Measurements from ENCODE around the gene NFIC. TPM values are rescaled to one million over a fixed set of nuclear protein-coding genes. Genes with fewer than 3 reads are reported as not detected.
A peak's percentile ranks its signal among the peaks of the same experiment; 100 is the strongest.

The NFIC gene
- total and polyA plus RNA-seq, 4 donors = 40.4 to 208 (median 49.8) TPM

DNA sequence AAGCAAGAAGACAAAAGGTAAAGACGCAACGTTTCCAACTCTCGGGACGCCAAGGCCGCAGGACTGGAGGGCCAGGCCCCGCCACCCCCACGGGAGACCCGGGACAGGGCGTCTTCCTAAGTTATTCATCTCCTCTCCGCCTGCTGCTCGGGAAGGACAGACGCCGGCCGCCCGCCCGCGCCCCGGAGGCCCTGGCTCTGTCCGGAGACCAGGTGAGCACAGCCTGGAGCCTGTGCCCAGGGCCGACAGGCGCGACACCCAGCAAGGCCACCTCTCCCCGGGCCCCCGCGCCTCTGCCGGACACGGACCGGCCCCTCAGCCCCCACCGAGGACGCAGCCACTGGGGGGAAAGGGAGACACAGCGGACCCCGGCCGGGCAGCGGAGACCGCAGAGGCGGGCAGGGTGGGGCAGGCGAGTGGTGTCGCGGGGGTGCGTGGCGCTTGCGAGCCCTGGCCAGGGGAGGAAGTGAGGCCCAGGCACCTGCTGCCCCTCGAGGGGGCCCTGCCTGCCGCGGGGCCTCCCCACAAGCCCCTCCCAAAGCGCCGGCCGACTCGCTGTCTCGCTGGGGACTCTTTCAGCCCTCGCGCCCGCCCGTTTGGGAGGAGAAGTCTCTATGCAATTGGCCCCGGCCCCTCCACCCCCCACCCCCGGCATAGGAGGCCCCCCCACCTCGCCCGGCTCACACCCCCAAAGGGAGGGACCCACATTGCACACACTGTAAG is 96.8 kb downstream of the NFIC start:
- H3K4me3 ChIP-seq = no peak overlapping the region
- peaks cover 0 to 41% (median 9%) of the 10 kb centered on the region in 5 donors for H3K4me1 ChIP-seq (ENCODE audit: control insufficient read depth in 5 of 5, insufficient read depth in 5 of 5, low read length in 5 of 5)
- 85% methylated on average over 52 to 58 of the region's 58 CpGs for WGBS, 2 donors
- ATAC-seq (ENCODE audit: insufficient read depth, low FRiP score) (no peak), DNase-seq (peak in 2 of 3 donors; percentile 42 to 67)
- no peak overlapping the region for H3K9ac ChIP-seq (ENCODE audit: insufficient read depth in 1 of 2, low read length in 2 of 2)
- no peak overlapping the region for H3K27ac ChIP-seq (ENCODE audit: low read depth in 1 of 2, low read length in 1 of 2)
- no peaks in the 10 kb centered on the region for H3K27me3 ChIP-seq (ENCODE audit: control insufficient read depth in 3 of 3, insufficient read depth in 3 of 3, low read length in 2 of 3)
- TF ChIP-seq, protein P1, sequence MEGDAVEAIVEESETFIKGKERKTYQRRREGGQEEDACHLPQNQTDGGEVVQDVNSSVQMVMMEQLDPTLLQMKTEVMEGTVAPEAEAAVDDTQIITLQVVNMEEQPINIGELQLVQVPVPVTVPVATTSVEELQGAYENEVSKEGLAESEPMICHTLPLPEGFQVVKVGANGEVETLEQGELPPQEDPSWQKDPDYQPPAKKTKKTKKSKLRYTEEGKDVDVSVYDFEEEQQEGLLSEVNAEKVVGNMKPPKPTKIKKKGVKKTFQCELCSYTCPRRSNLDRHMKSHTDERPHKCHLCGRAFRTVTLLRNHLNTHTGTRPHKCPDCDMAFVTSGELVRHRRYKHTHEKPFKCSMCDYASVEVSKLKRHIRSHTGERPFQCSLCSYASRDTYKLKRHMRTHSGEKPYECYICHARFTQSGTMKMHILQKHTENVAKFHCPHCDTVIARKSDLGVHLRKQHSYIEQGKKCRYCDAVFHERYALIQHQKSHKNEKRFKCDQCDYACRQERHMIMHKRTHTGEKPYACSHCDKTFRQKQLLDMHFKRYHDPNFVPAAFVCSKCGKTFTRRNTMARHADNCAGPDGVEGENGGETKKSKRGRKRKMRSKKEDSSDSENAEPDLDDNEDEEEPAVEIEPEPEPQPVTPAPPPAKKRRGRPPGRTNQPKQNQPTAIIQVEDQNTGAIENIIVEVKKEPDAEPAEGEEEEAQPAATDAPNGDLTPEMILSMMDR (IDR thresholded peaks at IDR 0.05; ENCODE audit: control extremely low read depth, extremely low read depth) = no peak
- peaks cover 0 to 31% (median 8%) of the 10 kb centered on the region in 4 donors for H3K36me3 ChIP-seq (ENCODE audit: control insufficient read depth in 4 of 4, insufficient read depth in 4 of 4, low read length in 4 of 4)
- no peaks in the 10 kb centered on the region for H3K9me3 ChIP-seq (ENCODE audit: control insufficient read depth in 4 of 4, insufficient read depth in 3 of 4, low read length in 3 of 4)

DNA sequence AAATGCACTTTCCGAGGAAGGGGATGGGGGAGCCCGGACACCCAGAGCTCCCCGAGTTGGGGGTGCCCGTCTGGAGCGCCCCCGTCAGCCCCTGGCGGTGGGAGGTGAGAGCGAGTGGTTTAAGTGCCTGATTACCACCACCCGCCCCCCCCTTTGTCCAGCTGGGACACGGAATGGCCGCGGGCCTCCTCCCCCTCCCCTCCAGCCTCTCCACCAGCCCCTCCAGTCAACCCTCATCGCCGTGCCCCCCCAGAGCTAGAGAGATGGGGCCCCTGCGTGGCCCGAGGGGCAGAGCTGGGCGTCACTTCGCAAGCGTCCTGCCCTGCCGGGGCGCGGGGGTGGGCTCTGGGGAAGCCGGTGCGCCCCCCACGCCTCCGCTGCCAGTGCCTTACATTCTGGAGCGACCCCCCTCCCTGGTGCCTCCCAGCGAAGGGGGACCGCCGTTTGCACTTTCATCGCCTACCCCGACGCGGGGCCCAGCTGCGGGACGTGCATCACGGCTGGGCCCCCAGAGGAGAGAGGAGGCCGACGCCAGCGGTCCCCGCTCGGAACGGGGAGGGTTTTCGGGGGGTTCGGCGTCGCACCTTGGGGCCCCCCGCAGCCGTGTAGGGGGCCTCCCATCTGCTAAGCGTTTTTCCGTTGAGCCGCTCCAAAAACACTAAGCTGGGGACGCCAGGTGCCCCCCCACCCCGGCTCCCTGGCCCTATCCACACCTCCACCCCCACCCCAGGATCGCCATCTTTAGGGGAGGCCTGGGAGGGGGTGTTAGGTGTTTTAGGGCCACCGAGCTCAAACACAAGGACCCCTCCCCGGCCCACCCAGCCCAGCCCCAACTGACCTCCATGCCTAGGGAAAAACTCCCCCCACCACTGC is 97.6 kb downstream of the NFIC start:
- DNase-seq = peak; percentile 42 to 60 (median 47)
- no peaks in the 10 kb centered on the region for H3K27me3 ChIP-seq (ENCODE audit: control insufficient read depth in 3 of 3, insufficient read depth in 3 of 3, low read length in 2 of 3)
- peaks cover 0 to 33% (median 5%) of the 10 kb centered on the region in 5 donors for H3K4me1 ChIP-seq (ENCODE audit: control insufficient read depth in 5 of 5, insufficient read depth in 5 of 5, low read length in 5 of 5)
- WGBS, 2 donors = 86 to 88% methylated on average over 41 to 57 of the region's 57 CpGs
- H3K9me3 ChIP-seq (ENCODE audit: control insufficient read depth in 4 of 4, insufficient read depth in 3 of 4, low read length in 3 of 4) = no peaks in the 10 kb centered on the region
- TF ChIP-seq, protein P1 (IDR thresholded peaks at IDR 0.05; ENCODE audit: control extremely low read depth, extremely low read depth) = no peak
- H3K4me3 ChIP-seq = no peak overlapping the region
- H3K36me3 ChIP-seq (ENCODE audit: control insufficient read depth in 4 of 4, insufficient read depth in 4 of 4, low read length in 4 of 4) = peaks cover 0 to 29% (median 8%) of the 10 kb centered on the region in 4 donors
- no peak overlapping the region for H3K27ac ChIP-seq (ENCODE audit: low read depth in 1 of 2, low read length in 1 of 2)
- ATAC-seq (ENCODE audit: insufficient read depth, low FRiP score) = no peak
- no peak overlapping the region for H3K9ac ChIP-seq (ENCODE audit: insufficient read depth in 1 of 2, low read length in 2 of 2)

DNA sequence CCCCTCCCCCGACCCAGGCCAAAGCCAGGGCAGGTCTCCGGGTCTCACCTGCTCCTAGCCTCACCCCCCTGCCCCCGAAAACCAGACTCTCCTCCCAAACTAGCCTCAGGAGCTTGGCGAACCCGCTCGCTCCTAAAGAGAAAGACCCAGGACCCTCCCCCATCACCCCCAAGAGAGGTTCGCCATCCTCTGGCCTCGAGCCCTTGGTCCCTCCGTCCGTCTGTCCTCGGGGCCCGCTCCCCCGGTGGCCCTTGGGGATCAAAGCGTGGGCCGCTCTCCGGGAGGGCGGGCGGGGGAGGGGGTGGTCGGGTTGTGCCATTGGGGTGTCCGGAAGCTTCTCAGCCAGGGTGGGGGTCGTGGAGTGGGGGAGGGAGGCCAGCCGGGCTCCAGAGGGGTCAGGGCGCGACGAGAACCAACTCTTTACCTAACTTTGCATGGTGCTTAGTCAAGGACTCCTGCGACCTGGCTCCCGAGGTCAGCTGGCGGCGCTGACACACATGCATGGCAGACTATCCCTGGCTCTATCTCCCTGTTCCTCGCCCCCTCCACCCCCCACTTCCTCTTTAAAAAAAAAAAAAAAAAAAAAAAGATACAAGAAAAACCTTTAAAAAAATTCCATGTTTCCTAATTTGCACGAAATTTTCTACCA is 98.3 kb downstream of the NFIC start:
- DNase-seq (no peak), ATAC-seq (ENCODE audit: insufficient read depth, low FRiP score) (no peak)
- H3K27me3 ChIP-seq (ENCODE audit: control insufficient read depth in 3 of 3, insufficient read depth in 3 of 3, low read length in 2 of 3) = no peaks in the 10 kb centered on the region
- H3K27ac ChIP-seq (ENCODE audit: low read depth in 1 of 2, low read length in 1 of 2) = no peak overlapping the region
- peaks cover 0 to 25% (median 1%) of the 10 kb centered on the region in 5 donors for H3K4me1 ChIP-seq (ENCODE audit: control insufficient read depth in 5 of 5, insufficient read depth in 5 of 5, low read length in 5 of 5)
- TF ChIP-seq, protein P1 (IDR thresholded peaks at IDR 0.05; ENCODE audit: control extremely low read depth, extremely low read depth) = no peak
- no peak overlapping the region for H3K9ac ChIP-seq (ENCODE audit: insufficient read depth in 1 of 2, low read length in 2 of 2)
- peaks cover 0 to 29% (median 8%) of the 10 kb centered on the region in 4 donors for H3K36me3 ChIP-seq (ENCODE audit: control insufficient read depth in 4 of 4, insufficient read depth in 4 of 4, low read length in 4 of 4)
- no peak overlapping the region for H3K4me3 ChIP-seq
- no peaks in the 10 kb centered on the region for H3K9me3 ChIP-seq (ENCODE audit: control insufficient read depth in 4 of 4, insufficient read depth in 3 of 4, low read length in 3 of 4)
- WGBS, 2 donors = 84 to 90% methylated on average over 31 of the region's 31 CpGs
